HG03060 (cell line): ENCODE measurements around the gene GM2A.

Experiments used
- ATAC-seq: cut with Tn5 transposase; IDR thresholded peaks from one replicate; pipeline ENCODE4 v1.9.1; 2021; ENCODE audit warnings: low read depth, moderate number of reproducible peaks; ENCODE audit not compliant: unreplicated experiment

Gene GM2A

DNA sequence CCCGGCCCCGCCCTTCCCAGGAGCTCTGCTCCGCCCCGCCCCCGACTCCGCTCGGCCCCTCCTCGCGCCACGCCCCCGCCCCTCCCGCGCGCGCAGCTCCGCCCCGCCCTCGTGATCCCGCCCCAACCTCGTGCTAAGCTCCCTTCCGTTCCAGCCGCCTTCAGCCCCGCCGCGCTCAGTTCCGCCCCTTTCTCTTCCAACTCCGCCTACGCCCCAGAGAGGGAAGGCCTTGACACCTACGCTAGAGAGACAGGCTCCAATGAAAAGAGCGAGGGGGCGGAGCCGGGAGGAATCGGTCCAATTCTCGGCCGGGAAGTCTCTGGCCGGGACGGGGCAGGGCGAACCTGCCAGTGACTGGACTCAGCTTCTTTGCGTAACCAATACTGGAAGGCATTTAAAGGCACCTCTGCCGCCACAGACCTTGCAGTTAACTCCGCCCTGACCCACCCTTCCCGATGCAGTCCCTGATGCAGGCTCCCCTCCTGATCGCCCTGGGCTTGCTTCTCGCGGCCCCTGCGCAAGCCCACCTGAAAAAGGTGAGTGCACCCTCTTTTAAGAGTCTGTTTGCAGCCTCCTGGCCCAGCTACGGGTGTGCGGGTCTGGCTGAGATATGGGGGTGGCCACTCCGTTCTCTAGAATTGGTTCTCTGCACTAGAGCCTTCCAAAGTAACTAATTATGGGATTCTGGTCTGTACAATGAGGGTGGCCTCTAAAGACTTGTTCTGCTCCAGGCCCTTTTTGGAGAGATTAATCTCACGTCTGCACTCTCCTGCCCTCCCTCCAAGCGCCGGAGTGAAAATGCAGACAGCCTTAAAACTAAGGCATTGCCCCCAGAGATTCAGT, at the start of gene GM2A:
TSS of gene GM2A (plus strand) at position 424 of the 843 bp plus-strand sequence. CDS start at position 456, 32 bp downstream.
- ATAC-seq = peak; percentile 76

- no peak for ATAC-seq
Observed at GRCh38 chr5:151204051-151204450, 48.9 kb upstream of the GM2A start.

DNA sequence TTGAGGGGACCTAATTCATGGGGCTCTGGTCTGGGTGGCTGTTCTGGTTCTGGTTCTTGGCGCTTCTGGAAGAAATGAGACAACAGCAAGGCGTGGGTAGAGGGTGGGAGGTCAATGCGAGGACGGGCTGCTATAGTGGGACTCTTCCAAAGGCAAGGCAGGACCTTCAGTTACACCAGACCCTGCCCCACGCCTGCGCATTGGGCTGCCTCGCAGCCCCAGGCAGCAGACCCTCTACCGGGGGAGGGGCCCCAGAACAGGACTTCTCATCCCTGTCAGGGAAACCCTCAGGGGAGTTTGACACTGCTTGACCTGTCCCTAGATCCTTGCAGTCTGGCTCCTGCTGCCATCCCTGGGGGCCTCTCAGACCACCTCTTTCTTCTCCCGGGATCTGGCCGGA, 47.6 kb upstream of the GM2A start:
- no peak for ATAC-seq

- ATAC-seq = no peak
Observed at GRCh38 chr5:151208481-151208914, 44.5 kb upstream of the GM2A start.

DNA sequence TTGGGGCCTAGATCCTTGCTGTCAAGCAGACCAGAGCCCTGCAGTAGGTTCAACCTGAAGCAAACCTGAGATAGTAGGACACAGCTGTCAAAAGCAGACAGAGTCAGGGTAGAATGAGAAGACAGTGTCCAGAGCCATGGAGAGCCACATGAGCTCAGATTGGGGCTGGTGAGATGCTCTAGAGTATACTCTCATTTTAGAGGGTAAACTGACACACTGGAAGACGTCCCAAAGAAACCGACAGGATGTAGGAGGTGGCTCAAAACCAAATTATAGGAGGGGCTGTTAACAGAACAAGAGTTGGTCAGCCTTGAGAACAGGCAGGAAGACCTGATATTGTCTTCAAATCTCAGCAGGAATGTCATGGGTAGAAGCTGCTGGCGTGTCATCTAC, 40.6 kb upstream of the GM2A start:
- ATAC-seq = no peak

DNA sequence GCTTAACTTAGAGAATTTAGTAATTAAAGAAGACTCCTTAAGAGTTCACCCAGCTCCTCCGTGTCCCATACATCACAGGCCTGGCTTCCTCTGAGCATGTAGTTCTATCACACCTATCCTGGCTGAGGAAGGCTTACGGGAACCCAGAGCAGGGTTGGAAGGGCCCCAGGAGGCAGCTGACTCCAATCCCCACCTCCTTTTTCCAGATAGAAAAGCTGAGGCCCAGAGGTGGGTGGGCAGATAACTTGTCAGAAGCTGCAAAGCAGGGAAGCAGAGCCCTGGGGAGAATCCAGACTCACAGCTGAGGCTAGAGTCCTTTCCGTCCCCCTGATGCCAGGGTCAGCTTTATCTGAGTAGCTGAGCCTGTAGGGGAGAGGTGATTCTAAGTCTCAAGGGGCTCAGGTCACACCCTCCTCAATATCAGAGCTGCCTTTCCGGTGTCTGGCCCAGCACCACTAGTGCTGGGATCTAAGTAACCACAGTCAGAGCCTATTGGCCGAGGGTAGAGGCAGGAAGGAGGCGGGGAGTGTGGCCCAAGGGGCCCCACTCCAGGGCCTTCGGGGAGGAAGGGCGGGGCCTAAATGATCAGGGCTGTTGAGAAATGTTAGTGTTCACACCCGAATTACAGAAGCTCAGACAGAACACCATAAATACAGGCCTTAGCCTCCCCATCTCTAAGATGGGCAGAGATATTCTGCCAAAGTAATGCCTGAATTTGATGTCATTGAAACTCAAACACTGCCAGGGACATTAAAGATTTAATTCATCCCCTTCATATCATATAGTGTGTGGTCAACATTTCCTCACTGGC, 39.0 kb upstream of the GM2A start:
- ATAC-seq = peak; percentile 64

DNA sequence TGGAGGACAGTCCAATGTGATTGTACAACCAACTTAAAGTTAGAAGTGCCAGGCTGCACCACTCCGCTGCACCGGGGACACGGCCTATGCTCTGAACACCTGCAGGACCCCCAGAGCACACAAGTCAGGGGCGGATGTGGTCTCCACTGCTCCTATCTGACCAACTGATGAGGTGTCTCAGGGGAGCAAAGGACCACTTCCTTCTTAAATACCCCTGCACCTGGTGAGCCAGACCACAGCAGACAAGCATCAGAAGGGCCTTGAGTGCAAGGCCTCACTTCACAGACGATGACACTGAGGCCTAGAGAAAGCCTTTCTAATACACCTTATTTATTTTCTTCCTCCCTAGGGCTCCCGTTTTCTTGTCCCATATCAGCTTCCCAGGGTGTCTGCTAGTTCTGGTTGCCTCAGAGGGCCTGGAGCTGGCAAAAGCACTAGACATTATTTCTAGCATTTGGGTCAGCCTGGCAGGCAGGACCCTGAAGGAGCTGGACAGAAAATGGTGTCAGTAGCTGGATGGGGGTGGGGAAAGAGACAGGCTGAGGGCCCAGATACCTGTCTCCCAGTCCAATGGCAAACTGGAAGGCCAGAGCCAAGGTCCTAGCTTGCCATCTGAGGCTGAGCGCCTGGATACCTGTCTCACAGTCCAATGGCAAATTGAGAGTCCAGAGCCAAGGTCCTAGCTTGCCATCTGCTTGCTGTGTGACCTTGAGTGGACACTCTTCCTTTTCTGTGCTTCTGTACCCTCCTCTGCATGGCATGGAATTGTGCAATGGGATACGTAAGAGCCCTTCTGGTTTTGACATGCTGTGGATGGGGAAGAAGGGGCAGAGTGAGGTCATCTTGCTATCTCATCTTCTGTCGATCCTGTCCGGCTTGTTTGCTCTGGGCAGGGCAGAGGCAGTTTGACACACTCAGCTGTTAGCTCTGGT, 38.1 kb upstream of the GM2A start:
- ATAC-seq = peak; percentile 38

DNA sequence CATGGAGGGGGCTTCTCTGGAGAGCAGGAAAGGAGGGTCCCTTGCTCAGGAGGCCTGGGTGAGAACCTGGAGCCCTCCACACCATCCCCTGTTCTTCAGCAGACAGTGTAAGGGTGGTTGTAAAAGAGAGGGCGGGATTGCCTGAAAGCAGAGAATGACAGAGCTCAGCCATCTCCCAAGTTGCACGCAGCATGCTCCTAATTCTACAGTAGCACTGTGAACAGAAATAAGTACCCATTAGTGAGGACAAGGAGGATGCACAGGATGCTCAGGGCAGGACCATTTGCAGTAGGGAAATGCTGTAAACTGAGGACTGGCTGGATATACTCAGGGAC, 37.5 kb upstream of the GM2A start:
- ATAC-seq = no peak

DNA sequence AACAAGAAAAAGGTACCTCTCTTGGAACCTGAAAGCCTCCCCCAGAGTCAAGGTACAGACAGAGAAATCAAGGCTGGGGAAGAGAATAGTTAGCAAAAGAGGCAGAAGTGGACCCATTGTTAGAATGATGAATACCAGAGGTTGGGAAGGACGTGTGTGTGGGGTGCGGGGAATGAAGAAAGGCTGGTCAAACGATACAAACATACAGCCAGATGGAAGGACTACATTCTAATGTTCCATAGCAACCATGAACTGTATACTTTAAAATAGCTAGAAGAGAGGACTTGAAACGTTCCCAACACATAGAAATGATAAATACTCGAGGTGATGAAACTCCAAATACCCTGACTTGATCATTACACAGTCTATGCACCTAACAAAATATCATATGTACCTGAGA, 36.2 kb upstream of the GM2A start:
- ATAC-seq = no peak

- no peak for ATAC-seq
Observed at GRCh38 chr5:151218177-151218576, 34.8 kb upstream of the GM2A start.

DNA sequence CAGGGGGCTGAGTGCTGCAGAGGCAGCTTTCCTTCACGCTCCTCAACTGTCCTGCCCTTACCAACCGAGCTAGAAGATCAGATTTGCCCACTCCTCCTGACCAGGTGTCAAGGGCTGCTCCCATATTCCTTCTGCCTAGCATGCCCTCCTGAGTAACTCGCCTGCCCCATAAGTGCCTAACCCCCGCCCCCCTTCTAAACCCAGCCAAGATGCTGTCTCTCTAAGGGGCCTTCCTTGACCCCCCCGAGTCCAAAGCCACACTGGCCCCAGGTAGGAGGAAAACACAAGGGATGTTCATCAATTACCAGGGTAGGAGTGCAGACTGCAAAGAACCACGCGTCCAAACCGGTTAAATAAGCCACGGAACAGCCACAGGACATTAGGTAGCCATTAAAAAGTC, 33.8 kb upstream of the GM2A start:
- ATAC-seq = no peak

GRCh38 chr5:151219789-151220188, 33.2 kb upstream of the GM2A start:
- no peak for ATAC-seq

DNA sequence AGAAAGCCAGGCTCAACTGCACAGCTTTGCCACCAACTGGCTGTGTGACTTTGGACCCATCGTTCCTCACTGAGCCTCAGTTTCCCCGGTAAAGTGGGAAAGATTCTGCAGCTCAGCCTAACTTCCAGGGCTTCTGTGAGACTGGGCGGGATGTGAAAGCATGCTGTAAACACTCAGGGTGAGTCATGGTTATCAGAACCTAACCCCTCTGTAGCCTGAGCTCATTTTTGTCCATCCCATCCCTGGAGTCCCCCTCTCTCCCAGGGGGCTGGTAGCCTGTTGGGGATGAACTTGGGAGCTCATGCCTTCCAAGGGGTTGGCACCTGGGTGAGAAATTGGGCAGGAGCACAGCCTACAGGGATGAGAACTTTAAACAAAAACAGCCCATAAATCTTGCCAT, 31.4 kb upstream of the GM2A start:
- ATAC-seq = no peak

DNA sequence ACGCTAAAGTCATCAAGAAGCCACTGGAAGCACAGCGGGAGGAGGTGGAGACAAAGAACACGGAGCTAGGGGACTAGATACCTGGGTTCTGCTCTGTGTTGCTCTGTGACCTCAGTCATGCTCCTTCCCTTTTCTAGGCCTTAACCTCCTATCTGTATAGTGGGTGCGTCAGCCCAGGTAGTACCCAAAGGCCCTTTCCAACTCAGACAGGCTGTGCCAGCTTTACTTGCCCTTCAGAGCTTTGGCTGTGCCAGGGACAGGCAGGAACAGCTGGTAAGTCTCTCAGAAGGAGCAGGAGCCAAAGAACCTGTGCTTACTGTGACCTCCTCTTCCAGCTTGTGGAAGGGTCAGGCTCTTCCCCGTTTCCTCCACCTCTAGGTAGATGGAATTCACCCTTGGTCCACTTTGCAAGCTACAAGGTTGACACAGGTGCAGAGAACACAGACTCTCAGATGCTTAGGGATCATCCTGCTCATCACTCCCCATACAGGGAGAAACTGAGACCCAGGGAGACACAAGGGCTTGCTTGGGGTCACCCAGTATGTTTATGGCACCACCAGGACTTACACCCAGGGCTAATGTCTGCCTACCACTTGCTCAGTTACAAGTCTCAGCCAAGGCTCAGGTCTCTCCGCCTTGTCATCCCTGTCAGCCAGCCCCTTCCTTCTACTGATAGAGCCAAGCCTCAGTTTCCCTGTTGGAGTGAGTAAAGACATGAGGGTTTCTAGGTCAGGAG, 30.8 kb upstream of the GM2A start:
- no peak for ATAC-seq

DNA sequence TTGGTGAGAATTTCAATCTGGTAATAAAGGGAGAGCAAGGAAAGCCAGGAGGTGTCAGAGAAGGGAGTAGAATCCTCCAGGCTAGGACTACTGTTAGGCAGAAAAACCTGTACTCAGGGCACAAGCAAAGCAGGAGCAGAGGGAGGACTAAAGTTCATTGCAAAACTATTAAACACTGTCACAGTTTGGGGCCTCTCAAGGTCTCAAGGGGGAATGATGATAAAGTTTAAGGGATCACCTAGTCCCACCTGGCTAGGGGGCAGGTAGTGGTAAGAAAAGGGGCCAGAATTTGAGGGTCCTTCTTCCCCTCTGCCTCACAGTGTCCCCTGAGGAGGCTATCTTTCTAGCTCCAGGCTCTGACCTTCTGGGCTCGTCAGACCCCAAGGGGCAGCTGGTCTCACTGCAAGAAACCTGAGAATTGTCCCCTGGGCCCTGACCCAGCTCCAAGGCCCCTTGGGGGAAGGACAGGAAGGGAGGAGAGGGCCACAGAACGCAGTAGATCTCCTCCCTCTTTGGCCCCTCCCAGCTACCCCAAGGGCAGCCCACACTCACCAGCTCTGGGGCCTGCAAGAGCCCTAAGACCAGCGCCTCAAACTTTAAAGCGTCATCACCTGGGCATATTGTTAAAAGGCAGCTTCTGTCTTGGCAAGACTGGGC, 30.1 kb upstream of the GM2A start:
- ATAC-seq = peak; percentile 52

- no peak for ATAC-seq
Observed at GRCh38 chr5:151223447-151224264, 29.3 kb upstream of the GM2A start, which contains the start of gene CCDC69. Gene CCDC69 (minus strand): TSS chr5:151224092. CDS start chr5:151223970, 122 bp downstream.

GRCh38 chr5:151224372-151224771, 28.6 kb upstream of the GM2A start:
- ATAC-seq = no peak

DNA sequence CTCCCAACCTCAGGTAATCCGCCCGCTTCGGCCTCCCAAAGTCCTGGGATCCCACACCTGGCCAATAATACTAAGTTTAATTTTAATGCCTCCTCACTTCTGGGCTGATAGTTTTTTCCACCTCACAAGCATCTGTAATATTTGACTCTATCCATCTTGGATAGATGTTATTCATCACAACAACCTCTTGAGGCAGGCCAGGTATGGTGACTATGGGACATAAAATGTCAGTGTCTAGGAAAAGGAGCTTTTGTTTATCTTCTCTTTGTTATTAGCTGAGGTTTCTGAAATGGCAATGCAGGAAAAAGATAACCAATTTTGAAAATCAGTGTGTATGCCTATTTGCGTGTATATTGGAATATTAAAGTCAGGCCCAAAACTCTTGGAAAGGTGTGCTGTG, 27.9 kb upstream of the GM2A start:
- no peak for ATAC-seq

DNA sequence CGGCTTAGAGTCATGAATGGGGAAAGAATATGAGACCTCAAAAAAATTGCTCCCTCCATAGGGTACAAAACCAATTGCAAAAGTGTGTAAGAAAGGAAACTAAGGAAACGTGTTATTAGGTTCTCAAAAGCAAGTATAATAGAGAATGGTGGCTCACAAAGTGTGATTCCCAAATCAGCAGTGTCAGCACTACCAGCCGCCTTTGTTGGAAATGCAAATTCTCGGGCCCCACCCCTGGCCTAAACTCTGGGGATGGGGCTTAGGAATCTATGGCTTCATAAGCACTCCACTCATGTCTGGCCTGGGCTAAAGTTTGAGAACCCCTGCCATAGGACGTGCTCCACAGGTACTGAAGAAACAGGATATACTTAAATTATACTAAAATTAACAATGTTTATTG, 27.5 kb upstream of the GM2A start:
- no peak for ATAC-seq
